ENCODE results near the gene MS4A4A.

DNA sequence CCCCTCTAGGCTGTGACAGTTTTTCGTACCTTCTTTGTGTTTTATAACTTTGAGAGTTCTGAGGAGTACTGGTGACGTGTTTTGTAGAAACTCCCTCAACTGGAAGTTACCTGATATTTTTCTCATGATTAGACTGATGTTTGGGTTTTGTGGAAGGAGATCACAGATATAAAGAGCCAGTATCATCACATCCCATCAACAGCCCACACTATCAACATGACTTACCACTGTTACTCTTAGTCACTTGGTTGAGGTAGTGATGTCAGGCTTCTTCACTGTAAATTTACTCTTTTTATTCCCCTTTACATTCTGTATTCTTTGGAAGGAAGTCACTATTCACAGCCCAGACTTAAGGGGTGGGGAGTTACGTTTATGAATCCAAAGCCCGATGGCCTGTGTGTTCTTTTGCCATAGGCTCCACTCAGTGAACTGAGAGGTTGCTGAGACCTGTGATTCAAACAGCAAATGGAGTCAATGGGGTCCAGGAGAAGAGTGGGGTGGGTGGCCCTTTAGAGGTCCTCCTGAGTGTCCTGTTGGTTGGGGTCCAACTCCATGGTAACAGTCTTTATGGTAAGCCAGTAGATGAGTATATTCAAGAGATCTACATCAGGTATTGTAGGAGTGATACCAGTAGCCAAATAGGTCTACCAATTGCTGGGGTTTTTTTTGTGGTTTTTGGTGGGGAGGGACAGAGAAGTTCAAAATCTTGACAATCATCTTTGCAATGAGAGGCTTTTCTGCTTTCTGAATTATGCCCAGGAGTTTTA lies 22.3 kb upstream of the MS4A4A start:
- TF ChIP-seq, protein P1, sequence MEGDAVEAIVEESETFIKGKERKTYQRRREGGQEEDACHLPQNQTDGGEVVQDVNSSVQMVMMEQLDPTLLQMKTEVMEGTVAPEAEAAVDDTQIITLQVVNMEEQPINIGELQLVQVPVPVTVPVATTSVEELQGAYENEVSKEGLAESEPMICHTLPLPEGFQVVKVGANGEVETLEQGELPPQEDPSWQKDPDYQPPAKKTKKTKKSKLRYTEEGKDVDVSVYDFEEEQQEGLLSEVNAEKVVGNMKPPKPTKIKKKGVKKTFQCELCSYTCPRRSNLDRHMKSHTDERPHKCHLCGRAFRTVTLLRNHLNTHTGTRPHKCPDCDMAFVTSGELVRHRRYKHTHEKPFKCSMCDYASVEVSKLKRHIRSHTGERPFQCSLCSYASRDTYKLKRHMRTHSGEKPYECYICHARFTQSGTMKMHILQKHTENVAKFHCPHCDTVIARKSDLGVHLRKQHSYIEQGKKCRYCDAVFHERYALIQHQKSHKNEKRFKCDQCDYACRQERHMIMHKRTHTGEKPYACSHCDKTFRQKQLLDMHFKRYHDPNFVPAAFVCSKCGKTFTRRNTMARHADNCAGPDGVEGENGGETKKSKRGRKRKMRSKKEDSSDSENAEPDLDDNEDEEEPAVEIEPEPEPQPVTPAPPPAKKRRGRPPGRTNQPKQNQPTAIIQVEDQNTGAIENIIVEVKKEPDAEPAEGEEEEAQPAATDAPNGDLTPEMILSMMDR (IDR thresholded peaks at IDR 0.05; ENCODE audit: low read depth, low read length, poor library complexity, severe bottlenecking), result no peak
- TF ChIP-seq EZH2phosphoT487 (IDR thresholded peaks at IDR 0.05; ENCODE audit: borderline replicate concordance, low read length), result no peak
